GM19328 (cell line): Measurements from ENCODE around the gene NF2.

Source experiments
- ATAC-seq: cut with Tn5 transposase; IDR thresholded peaks from one replicate; pipeline ENCODE4 v1.9.1; 2021; ENCODE audit warnings: mild to moderate bottlenecking, moderate library complexity; ENCODE audit not compliant: unreplicated experiment

The NF2 gene

DNA sequence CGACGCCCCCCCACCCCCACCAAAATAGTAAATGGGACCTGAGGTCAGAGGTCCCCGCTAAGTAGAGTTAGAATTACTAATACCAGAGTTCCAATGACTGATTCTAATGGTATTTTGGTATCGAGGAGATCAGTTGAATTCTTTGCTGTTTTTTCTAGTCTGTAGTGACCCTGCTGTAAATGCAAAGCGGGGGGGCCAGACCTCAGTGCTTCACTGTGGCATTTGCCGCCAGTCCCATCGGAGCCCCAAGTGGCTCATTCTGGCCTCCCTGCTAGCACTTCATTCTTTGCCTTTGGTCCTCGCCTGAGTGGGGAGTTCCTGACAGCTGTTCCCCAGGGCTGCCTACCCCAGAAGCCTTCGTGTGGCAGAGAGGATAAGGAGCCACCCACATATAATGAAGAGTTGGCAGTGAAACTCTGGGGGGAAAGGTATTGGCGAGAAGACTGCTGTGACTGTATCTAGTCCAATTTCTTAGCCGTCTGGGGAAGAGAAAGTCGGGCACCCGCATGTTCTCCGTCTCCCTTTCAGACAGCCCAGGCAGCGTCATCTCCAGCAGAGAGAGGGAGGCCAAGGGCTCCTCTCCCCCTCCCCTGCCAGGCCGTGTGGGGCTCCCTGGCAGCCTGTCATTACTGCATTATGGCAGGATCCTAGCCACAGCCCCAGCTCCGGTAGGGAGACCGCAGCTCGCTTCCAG is 96.9 kb downstream of the NF2 start:
- no peak for ATAC-seq

DNA sequence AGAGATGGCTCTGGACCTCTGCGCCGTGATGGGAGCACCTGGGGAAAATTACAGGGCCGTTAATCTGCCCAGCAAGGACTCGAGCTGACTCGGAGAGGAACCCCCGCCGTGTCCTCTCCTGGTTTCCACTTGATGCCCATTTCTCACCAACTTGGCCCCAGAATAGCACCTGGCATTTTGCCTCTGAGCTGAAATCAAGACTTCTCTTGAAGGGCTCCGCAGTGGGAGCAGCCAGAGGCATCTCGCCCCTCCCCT is 97.4 kb downstream of the NF2 start:
- ATAC-seq: no peak

DNA sequence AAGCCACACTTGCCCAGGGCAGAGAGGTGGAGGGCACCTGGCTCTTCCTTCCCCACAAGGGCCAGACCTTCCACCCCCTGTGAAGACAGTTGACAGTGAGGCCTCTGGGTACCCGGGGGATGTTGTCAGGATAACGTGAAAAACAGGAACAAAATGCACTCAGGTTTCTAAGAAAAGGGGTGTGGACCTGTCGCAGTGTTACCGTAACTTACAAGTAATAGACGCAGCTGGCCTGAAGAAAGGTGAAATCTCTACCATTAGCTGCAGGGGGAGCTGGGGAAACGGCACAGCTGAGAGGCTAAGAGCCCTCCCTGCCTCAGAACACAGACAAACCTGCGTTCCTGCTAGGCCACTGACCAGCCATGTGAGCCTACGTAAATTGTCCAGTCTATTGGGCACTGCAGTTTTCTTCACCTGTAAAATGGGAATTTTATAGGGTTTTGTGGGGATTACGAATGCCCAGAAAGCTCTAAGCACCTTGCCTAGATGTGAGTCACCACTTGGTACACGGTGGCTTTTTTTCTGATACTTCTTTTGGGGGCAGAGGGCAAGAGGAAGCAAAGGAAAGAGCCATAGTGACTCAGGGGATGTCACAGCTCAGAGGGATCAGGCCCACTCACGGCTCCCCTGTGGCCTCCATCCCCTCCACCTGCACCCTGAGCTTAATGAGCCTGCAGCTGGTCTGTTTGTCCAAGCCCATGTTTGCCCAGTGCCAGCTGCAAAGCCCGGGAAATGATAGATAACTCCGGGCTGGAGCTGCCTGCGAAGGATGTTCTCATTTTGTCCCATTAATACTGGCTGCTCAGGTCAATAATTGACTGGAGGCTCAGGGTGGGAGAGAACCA is 97.9 kb downstream of the NF2 start:
- no peak for ATAC-seq

DNA sequence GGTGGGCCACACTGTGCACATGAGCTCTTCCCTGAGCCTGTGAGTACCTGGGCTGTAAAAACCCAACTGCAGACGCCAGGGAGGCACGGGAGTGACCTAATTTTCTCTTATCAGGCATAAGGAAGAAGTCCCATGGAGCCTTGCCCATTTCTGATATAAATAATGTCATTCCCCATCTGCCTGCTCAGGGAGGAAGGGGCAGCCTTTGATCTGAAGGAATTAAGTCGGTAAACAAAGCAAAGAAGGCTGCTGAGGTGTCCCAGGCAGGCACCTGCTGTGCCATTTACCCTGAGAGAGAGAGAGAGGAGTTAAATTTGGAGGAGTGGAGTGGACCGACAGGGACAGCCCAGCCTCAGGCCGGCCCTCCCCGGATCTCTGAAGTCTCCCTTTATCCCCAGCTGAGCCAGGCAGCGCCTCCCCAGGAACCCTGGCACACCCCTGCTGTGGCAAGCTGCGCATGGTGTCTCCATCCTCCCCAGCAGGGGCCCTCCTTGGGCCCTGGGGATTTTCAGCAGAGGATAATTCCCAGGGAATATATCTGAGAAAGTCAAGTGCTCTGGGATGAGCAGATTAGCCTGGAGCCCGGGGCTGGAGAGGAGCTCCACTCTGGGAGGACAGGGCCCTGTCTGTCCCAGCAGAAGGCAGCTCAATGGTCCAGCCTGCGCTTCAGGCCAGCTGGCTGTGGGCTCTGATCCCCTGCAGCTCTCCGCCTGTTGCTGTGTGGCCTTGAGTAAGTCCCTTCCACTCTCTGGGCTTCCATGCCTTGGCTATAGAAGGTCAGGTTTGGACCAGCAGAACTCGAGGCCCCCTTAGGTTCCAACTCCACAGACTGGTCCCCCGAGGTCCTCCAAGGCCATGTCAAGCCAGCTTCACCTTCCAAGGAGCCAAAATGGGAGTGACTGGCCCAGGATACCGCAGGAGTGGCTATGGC is 98.8 kb downstream of the NF2 start:
- no peak for ATAC-seq

DNA sequence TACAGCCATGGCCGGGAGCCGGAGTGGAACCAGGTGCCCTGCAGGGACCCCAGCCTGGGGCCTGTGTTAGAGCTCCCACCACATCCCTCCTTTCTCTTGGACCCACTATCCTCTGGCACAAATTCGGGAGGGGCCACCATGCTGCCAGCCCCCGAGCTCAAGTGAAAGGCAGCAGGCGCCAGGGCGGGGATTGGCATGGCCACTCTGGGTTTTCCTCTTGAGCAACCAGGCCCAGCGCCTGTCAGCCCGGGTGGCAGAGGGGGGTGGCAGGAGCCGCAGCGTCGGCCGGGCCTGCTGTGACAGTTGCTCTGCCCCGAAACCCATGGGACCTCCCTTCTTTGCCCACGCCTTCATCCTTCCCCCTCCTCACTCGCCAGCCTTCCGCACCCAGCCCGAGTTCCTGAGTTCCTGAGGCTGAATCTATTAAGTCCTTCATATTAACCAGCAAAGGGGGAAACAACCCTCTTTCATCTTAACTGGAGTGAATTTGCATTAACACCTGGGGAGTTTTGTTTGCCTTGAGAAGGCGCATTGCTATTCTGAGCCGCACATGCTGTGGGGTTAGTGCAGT is 99.6 kb downstream of the NF2 start:
- no peak for ATAC-seq

DNA sequence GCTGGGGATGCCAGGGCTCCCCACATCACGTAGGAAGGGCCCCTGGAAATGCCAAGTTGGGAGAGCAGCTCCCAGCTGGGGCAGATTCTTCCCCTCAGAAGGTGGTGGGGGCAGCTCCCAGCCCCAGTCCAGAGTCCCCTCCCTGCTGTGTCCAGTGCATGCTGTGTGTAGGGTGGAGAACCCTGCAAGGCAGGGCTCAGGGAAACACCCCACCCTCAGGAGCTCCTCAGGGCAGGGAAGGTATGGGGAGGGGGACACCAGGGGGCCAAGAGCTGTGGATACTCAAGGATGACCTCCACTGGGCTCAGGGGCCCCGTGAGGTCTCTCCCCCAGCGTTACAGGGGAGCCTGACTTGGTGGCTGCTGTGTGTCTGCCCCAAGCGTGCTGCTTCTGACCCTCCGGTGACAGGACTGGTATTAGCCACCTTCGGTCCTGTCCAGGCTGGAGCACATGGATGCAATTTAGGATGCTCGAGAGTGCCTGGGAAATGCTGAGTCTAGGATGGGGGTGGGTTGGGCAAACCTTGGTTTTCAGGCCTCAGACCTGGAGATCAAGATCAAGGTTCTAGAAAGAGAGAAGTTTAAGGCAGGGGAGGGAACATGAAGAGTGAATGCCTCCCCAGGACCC is 100.2 kb downstream of the NF2 start:
- no peak for ATAC-seq

DNA sequence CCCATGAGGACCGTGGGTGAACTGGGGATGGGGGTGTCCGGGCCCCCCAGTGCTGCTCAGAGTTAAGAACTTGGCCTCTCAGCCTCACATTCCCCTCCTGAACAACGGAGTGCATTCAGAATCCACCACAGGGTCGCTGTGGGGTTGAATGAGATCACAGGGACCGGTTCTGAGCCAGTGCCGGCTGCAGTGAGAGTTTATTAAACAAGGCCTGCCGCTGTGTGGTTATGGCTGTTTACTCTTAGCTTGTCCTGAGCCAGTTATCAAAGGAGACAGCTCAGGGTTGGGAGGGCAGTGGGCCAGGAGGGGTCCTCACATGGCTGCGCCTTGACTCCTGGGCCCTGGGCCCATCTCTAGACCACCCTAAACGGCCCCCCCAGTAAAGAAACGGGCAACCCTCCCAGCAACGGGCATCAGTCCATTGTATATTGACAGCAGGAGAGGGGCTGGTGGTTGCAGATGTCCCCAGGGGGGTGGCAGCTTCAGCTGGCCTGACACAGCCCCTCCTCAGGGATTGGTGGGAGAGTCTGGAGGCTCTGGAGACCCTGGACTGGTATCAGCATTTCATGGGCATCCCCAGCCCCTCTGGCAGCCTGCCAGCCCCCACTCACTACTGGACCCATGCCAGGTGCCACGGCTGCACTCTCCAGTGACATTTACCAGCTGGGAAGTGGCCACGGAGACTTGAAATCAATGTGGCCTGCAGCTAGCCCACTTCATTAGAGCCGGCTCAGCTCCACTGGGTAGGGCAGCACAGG is 101.3 kb downstream of the NF2 start:
- no peak for ATAC-seq

DNA sequence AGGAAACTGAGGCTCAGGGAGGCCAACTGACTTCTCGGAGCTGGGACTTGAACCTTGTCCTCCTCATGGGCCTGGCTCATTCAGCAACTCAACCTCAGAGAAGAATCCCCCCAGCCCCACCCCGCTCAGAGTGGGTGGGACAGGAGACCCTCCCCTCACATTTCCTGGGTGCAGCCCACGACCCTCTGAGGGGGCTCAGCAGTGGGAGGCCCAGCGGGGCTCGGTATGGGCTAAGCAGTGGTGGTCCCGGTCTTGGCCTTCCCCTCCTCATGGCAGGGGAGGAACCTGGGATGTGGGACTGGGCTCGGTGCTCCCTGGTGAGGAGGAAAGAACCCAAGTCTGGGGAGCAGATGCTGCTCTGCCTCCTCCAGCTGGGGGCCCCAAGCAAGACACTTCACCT is 102.2 kb downstream of the NF2 start:
- no peak for ATAC-seq

DNA sequence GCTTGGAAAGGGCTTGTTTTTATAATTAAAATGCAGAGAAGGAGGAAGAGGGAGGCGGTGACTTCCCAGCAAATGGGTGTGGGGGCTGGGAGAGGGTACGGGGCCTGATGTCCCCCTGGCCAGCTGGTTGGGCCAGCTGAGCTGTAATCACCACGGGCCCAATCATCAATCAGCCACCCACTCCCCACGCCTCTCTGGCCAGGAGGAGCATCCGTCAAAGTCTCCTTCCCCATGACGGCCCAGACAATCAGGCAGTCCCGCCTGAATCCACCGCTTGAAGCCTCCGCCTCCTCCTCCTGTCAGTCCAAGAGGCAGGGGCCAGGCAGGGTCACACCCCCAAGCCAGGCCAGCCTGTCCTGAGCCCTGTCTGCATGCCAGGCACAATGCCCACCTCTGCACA is 103.1 kb downstream of the NF2 start:
- no peak for ATAC-seq

DNA sequence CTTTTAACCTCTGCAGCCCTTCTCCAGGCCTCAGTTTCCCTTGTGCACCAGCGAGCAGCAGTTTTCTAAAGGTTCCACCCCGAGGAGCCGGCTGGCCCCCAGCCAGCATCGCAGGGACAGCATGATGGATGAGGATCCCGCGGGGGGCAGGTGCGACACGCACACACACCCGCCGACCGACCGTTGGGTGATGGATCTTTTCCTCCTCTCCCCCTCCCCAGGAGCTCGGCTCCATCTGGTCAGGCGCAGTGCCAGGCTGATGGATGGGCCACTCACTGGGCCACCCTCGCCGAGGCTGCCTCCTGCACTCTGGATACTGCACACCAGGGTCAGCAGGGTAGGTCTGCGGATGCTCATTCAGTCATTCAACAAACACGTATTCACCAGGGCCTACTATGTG is 103.6 kb downstream of the NF2 start:
- ATAC-seq: no peak

DNA sequence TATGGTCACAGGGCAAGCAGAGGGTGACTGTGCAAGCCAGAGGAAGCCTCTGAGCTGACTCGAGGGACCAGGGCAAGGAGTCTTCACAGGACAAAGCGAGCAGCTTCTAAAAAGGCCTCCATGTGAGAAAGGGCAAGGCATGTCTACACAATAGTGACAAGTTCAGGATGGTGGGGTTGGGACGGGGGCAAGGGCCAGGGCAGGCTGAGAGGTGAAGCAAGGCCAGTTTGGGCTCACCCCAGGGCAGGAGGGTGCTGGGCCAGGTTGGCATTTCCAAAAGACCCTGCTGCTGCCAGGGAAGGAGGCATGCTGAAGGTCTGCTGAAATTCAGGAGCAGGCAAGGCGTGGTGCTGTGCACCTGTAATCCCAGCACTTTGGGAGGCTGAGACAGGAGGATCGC is 104.0 kb downstream of the NF2 start:
- ATAC-seq: no peak

DNA sequence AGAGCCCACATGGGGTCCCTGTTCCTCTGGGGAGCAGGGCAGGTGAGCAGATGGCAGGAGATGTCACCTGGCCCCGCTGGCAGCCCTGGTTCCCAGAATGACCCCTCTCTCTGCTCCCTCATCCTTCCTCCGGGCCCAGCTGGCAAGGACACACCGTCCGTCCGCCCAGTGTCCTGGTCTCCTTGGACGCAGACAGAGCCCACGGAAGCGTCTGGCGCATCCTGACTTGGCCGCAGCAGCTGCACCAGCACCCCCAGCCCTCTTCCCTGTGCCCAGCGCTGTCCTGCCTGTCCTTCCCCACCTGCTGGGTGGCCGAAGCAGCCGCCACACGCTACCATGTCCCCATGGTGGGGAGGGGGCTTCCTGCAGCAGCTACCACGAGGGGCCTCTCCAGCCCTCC is 106.8 kb downstream of the NF2 start:
- no peak for ATAC-seq

DNA sequence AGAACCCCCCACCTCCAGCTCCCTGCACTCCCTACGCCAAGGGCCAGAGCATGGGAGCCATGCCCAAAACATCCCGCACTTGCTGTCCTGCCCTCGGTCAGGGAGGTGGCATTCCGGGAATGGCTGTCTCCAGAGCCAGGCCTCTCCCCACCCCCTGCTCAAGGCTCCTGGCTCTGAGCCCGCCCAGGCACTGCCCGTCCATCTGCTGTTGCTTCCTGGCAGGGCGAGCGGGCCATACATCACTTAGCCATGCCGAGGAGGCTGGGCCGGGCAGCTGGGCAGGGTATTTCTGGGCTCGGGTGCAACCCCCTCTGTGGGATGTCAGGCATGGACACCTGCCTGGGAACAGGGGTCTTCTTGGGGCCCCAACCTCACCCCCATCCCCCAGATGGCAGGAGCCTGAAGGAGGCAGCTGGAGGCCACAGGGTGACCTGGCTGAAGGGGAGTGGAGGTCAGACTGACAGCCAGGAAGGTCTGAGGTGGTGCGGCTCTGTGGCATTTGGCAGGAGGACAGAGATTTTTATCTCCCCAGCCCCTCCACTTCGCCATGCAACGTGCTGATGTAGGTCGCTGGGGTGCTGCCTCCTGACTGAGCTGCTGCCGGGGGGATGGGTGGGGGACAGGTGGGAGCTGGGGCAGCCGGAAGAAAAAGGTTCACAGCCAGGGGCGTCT is 107.6 kb downstream of the NF2 start:
- no peak for ATAC-seq

DNA sequence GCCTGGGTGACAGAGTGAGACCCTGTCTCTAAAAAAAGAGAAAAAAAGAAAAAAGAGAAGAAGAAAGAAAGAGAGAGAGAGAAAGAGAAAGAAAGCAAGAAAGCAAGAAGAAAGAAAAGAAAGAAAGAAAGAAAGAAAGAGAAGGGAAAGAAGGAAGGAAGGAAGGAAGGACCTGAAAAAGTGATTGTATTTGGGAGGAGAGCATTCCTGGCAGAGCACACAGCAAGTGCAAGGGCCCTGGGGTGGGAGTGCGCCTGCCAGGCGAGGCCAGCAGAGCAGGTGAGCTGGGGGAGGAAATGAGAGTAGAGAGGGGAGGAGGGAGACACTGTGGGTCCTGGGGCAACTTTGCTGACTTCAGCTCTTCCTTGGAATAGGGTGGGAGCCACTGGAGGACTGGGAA is 108.7 kb downstream of the NF2 start:
- ATAC-seq: no peak

DNA sequence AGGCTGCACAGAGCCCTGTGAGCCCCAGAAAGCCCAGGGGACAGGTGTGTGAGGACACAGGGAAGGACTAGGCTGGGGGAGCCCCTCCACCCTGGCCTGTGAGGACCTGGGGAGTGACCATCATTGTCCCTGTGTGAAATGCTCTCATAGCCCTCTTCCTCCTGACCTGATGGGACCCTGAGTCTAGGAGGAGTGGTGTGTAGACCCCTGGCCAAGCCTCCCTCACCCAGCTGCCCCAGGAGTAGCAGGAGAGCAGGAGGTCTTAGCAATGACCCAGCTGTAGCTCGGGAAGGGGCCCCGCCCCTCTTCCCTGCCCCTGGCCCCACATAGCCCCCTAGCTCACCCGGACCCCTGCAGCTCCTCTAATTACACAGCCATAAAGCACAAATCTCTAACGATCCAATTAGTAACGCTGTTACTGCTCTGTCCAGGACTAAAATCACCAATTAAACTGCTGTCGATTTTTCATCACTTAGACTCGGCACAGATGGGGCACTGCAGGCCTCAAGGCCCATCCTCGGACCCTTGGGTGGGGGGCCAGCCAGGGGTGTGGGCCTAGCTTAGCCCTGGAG is 109.8 kb downstream of the NF2 start:
- ATAC-seq: no peak

DNA sequence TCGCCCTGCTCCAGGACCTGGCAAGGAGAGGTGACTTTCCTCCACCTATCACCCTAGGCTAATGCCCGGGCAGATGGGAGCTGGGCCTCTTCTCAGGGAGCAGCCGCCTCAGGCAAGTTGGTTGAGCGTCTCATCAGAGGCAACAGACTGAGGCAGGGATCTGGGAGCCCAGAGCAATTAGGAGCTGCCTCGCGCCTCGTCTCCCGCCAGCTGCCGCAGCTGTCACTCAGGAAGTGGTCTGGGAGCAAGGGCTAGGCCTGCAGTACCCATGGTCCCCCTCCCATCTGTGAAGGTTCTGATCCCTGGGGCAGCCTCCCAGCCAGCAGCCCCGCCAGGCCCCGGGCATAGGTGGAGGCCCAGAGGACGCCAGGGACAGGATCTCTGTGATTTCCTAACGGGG is 111.8 kb downstream of the NF2 start:
- no peak for ATAC-seq

DNA sequence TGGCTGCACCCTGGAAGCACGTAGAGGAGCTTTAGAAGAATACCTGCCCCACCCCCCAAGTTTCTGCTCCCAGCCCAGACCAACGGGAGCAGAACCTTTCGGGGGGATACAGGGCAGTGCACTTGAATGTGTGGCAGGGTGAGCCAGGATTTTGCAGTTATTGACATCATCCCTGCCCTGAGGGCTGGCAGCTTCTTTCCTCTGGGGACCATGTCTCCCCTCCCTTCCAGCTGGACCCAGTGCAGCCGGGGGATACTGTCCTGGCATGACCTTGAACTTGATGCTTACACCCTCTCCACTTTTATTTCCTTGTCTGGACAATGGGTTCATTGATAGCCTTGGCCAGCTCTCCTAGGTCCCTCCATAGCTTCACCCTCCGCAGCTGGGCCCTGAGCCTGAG is 112.3 kb downstream of the NF2 start:
- no peak for ATAC-seq

DNA sequence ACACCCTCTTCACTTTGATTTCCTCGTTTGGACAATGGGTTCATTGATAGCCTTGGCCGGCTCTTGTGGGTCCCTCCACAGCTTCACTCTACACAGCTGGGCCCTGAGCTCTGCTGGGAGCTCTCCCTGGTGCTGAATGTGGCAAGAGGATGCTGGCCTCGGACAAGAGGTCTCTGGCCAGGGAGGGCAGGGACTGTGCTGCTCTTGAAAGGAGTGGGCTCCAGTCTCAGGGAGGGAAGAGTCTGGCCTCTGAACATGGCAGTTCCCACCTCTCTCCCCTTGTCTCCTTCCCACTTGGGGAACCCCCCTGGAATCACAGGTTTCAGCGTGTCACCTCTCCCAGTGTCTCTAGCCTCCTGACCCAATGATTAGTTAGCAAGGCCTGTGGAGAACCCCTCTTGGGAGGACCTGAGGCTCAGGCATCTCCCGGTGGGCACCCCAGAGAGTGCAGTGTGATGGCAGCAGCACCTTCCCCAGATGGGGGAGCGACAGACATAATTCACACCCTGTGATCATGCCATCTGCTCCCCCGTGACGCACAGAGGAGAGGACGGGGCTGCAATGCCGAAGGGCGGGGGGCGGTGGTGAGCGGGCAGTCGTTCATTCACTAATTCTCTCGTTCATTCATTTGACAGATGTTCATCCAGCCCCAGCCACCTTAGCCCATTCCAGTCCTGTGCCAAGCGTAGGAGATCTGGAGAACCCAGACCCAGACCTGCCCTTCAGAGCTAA is 113.5 kb downstream of the NF2 start:
- no peak for ATAC-seq

DNA sequence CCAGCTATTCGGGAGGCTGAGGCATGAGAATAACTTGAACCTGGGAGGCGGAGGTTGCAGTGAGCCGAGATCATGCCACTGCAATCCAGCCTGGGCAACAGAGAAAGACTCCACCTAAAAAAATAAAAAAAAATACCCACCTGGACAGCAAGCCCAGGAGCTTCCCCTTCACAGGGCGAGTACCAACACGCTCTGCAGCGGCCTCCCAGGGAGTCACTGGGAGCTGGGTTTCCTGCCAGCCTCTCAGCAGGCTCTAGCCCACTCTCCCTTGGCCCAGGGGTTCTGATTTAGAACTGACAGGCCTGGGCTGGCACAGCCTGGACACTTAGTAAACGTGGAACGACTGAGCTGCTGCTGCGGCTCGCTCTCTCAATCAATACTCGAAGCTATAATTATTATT is 114.4 kb downstream of the NF2 start:
- no peak for ATAC-seq
